Measurements from ENCODE around the gene HSFX1.
"Not testable (repeated sequence)": the region's sequence is repeated elsewhere in the genome, so short reads cannot be mapped to it uniquely, and the experiment has no call there.

Gene HSFX1

DNA sequence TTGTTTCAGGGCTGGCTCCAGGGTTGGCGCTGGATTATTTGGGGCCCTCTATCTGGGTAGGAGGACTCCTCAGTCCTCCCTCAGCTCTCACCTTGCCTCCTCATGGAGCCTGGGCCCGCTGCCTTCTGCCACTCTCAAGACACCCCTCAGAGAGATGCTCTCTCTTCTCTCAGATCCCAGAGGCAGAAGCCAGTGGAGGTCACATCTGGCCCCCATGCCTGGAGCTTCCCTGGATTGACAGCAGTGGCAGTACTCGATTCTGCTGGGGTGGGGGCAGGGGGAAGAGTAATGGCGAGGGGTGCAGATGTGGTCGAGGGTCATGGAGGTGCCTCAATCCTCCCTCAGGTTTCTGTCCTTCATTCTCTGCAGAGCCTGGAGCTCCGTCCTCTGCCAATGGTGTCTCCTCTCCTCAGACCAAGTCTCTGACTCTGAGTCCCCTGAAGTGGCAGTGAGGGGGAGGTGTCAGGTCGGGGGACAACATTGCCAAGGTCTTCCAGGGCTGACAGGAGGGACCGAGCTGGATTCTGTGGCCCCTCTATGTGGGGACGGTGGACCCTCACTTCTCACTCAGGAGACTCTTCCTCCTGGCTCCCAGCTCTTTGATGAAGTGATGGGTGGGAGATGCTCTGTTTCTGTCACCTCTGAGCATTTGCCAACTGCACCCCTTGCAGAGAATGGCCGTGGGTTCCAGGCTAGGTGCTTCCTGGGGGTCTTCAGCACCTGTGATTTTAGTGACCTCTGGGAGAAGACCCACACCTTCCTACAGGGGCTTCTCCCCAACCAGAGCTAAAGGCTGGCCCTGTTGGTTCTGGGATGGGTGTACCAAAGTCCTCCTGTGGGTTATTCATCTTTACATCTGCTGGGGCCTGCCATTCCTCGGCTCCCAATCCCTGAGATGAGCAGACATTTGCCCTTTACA lies 10.9 kb upstream of the HSFX1 start:
- Histone ChIP-seq H2BK120ac (ENCODE audit: low read depth, low read length) (no peak overlapping the region), H3K79me2 (ENCODE audit: control insufficient read depth, insufficient read depth, low read length) (no peaks in the 10 kb centered on the region), H3K9ac (ENCODE audit: low read length) (no peak overlapping the region), H2AK5ac (ENCODE audit: low read length) (no peak overlapping the region), H3K4me3 (ENCODE audit: low read length) (no peak overlapping the region), H3K36me3 (ENCODE audit: control insufficient read depth, insufficient read depth, low read length) (no peaks in the 10 kb centered on the region), H3K79me1 (ENCODE audit: low read length) (no peaks in the 10 kb centered on the region), H3K4me1 (ENCODE audit: control insufficient read depth, low read depth, low read length) (no peaks in the 10 kb centered on the region), H3K4me2 (ENCODE audit: low read length) (no peak overlapping the region), H3K23ac (ENCODE audit: low read length) (no peak overlapping the region), H3K27me3 (ENCODE audit: insufficient read depth, low read length, poor library complexity) (no peaks in the 10 kb centered on the region), H4K8ac (ENCODE audit: low read depth, low read length) (no peak overlapping the region), H3K56ac (ENCODE audit: low read length) (no peak overlapping the region), H3K4ac (ENCODE audit: low read depth, low read length) (no peak overlapping the region), H2BK5ac (ENCODE audit: low read length) (no peak overlapping the region), H4K5ac (ENCODE audit: low read length) (no peak overlapping the region), H3K18ac (ENCODE audit: low read length) (no peak overlapping the region), H2BK15ac (replicated peaks; ENCODE audit: low read depth) (no peak overlapping the region), H3K27ac (ENCODE audit: low read depth, low read length) (no peak overlapping the region)
- no CpG with 5 or more reads among the region's 11 CpGs for WGBS (ENCODE audit: extremely low coverage, insufficient coverage, low lambda C conversion rate)
- no peak for DNase-seq

DNA sequence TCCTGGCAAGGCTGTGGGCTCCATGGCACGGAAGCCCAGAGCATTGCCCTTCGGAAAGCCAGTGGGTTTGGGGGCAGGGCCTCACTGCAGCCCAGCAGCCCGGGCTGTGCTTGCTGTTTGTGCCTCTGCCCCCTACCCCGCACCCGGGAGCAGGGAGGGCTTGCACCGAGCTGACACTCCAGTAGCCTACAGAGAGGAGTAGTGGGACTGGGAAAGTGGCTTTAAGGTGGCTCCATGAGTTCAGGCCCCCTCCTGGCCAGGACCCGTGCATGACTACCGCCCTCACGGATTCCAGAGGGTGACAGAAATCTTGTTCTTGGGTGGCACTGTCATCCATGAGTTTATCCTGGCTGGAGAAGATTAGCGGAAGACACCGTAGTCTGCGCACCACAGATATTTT lies 3.5 kb upstream of the HSFX1 start:
- H3K4me2 ChIP-seq (ENCODE audit: low read length); H2BK120ac ChIP-seq (ENCODE audit: low read depth, low read length); H4K5ac ChIP-seq (ENCODE audit: low read length); H3K18ac ChIP-seq (ENCODE audit: low read length); H3K56ac ChIP-seq (ENCODE audit: low read length); H3K9ac ChIP-seq (ENCODE audit: low read length); H3K79me1 ChIP-seq (ENCODE audit: low read length); H3K27ac ChIP-seq (ENCODE audit: low read depth, low read length); H3K36me3 ChIP-seq (ENCODE audit: control insufficient read depth, insufficient read depth, low read length); H3K4me1 ChIP-seq (ENCODE audit: control insufficient read depth, low read depth, low read length); H3K4me3 ChIP-seq (ENCODE audit: low read length); H3K23ac ChIP-seq (ENCODE audit: low read length); DNase-seq; H3K27me3 ChIP-seq (ENCODE audit: insufficient read depth, low read length, poor library complexity); H4K8ac ChIP-seq (ENCODE audit: low read depth, low read length); H3K4ac ChIP-seq (ENCODE audit: low read depth, low read length); H2BK5ac ChIP-seq (ENCODE audit: low read length); H3K79me2 ChIP-seq (ENCODE audit: control insufficient read depth, insufficient read depth, low read length); H2BK15ac ChIP-seq (replicated peaks; ENCODE audit: low read depth); H2AK5ac ChIP-seq (ENCODE audit: low read length): not testable (repeated sequence)
- no CpG with 5 or more reads among the region's 12 CpGs for WGBS (ENCODE audit: extremely low coverage, insufficient coverage, low lambda C conversion rate)

DNA sequence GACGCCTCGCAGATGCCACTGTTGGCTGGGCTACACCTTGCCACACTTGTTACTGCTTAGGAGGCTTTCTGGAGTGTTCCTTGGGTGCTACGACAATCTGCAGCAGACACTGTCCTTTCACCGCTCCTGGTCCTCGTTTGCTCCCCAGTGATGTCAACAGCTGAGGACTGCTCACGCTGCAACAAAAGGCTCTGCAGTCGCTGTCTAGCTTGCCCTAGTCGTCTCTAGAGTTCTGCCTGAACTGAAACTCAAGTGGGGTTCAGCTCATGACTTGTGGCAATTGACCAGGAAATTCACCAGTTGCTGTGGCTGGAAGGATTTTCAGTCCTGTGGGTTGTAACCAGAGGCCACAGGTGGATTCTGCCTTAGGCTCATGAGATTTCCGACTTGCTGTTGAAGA lies 842 bp upstream of the HSFX1 start:
- no CpG with 5 or more reads among the region's 9 CpGs for WGBS (ENCODE audit: extremely low coverage, insufficient coverage, low lambda C conversion rate)
- H4K5ac ChIP-seq (ENCODE audit: low read length); H3K4me1 ChIP-seq (ENCODE audit: control insufficient read depth, low read depth, low read length); H3K27ac ChIP-seq (ENCODE audit: low read depth, low read length); H4K8ac ChIP-seq (ENCODE audit: low read depth, low read length); H3K36me3 ChIP-seq (ENCODE audit: control insufficient read depth, insufficient read depth, low read length); DNase-seq; H3K4ac ChIP-seq (ENCODE audit: low read depth, low read length); H3K79me2 ChIP-seq (ENCODE audit: control insufficient read depth, insufficient read depth, low read length); H2BK120ac ChIP-seq (ENCODE audit: low read depth, low read length); H3K27me3 ChIP-seq (ENCODE audit: insufficient read depth, low read length, poor library complexity); H2AK5ac ChIP-seq (ENCODE audit: low read length); H3K9ac ChIP-seq (ENCODE audit: low read length); H3K4me3 ChIP-seq (ENCODE audit: low read length); H2BK15ac ChIP-seq (replicated peaks; ENCODE audit: low read depth); H3K18ac ChIP-seq (ENCODE audit: low read length); H3K23ac ChIP-seq (ENCODE audit: low read length); H3K4me2 ChIP-seq (ENCODE audit: low read length); H2BK5ac ChIP-seq (ENCODE audit: low read length); H3K56ac ChIP-seq (ENCODE audit: low read length); H3K79me1 ChIP-seq (ENCODE audit: low read length): not testable (repeated sequence)

DNA sequence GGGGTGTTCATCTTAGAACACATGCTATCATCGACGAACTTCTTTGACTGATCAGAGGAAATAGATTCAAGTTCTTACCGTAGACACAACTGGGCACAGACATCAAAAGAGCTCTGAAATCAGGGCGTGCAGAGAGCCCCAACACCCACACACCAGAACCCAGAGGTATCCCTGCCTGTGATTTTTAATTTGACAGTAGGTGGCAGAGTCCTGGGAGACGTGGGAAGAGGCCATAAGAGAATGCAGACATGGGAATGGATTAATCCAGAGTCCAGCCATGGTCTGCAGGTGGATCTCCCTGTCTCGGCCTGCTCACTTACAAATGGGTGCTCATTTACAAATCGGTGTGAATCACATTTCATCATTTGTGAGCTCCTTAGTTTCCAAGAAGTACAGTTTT lies 4.1 kb downstream of the HSFX1 start:
- not testable (repeated sequence) for H3K23ac ChIP-seq (ENCODE audit: low read length); H3K79me1 ChIP-seq (ENCODE audit: low read length); H3K18ac ChIP-seq (ENCODE audit: low read length); DNase-seq; H3K79me2 ChIP-seq (ENCODE audit: control insufficient read depth, insufficient read depth, low read length); H3K4me2 ChIP-seq (ENCODE audit: low read length); H3K27ac ChIP-seq (ENCODE audit: low read depth, low read length); H2AK5ac ChIP-seq (ENCODE audit: low read length); H3K9ac ChIP-seq (ENCODE audit: low read length); H3K56ac ChIP-seq (ENCODE audit: low read length); H4K5ac ChIP-seq (ENCODE audit: low read length); H3K4ac ChIP-seq (ENCODE audit: low read depth, low read length); H2BK5ac ChIP-seq (ENCODE audit: low read length); H3K4me1 ChIP-seq (ENCODE audit: control insufficient read depth, low read depth, low read length); H2BK15ac ChIP-seq (replicated peaks; ENCODE audit: low read depth); H2BK120ac ChIP-seq (ENCODE audit: low read depth, low read length); H3K36me3 ChIP-seq (ENCODE audit: control insufficient read depth, insufficient read depth, low read length); H3K4me3 ChIP-seq (ENCODE audit: low read length); H4K8ac ChIP-seq (ENCODE audit: low read depth, low read length); H3K27me3 ChIP-seq (ENCODE audit: insufficient read depth, low read length, poor library complexity)
- no CpG with 5 or more reads among the region's 7 CpGs for WGBS (ENCODE audit: extremely low coverage, insufficient coverage, low lambda C conversion rate)

DNA sequence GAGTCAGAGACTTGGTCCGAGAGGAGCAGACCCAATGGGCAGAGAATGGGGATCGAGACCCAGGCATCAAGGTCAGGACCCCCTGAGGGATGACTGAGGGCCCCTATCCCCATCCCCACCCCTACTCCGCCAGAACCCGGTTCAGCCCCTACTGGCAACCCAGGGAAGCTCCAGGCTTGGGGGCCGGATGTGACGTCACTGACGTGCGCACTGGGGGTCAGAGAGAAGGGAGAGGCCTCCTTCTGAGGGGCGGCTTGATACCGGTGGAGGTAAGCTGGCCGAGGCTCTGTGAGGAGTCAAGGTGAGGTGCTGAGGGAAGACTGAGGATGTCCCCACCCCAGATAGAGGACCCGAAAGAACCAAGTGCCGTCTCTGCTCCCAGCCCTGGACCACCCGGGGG lies 7.9 kb downstream of the HSFX1 start, which contains the start of gene MAGEA9:
MAGEA9 (plus strand) TSS at position 204 of the 400 bp plus-strand sequence. CDS start 4,281 bp downstream, outside the sequence.
- no CpG with 5 or more reads among the region's 14 CpGs for WGBS (ENCODE audit: extremely low coverage, insufficient coverage, low lambda C conversion rate)
- H3K56ac ChIP-seq (ENCODE audit: low read length); H3K4me1 ChIP-seq (ENCODE audit: control insufficient read depth, low read depth, low read length); H4K5ac ChIP-seq (ENCODE audit: low read length); H2BK5ac ChIP-seq (ENCODE audit: low read length); H2AK5ac ChIP-seq (ENCODE audit: low read length); H3K4ac ChIP-seq (ENCODE audit: low read depth, low read length); DNase-seq; H2BK120ac ChIP-seq (ENCODE audit: low read depth, low read length); H3K79me2 ChIP-seq (ENCODE audit: control insufficient read depth, insufficient read depth, low read length); H3K27me3 ChIP-seq (ENCODE audit: insufficient read depth, low read length, poor library complexity); H3K18ac ChIP-seq (ENCODE audit: low read length); H3K79me1 ChIP-seq (ENCODE audit: low read length); H3K9ac ChIP-seq (ENCODE audit: low read length); H4K8ac ChIP-seq (ENCODE audit: low read depth, low read length); H3K27ac ChIP-seq (ENCODE audit: low read depth, low read length); H3K4me3 ChIP-seq (ENCODE audit: low read length); H2BK15ac ChIP-seq (replicated peaks; ENCODE audit: low read depth); H3K36me3 ChIP-seq (ENCODE audit: control insufficient read depth, insufficient read depth, low read length); H3K23ac ChIP-seq (ENCODE audit: low read length); H3K4me2 ChIP-seq (ENCODE audit: low read length): not testable (repeated sequence)

DNA sequence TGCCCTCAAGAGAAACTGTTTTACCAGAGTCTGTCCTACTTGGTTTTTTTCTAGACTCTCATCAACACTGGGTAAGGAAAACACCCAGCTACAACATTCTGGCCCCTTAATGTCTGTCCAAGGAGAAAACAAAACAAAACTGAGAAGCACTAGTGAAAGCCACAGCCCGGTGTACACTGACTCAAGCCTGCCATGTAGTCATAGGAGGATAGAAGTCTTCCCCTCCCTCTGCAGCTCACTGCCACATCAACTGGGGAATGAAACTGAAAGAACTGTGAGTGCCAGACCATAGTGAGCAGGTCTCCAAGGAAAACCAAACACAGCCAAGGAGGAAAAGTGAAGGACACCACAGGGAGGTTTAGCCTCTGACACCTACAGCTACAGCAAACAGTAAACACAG lies 21.7 kb downstream of the HSFX1 start:
- H3K36me3 ChIP-seq (ENCODE audit: control insufficient read depth, insufficient read depth, low read length); H3K18ac ChIP-seq (ENCODE audit: low read length); H2BK120ac ChIP-seq (ENCODE audit: low read depth, low read length); H3K27ac ChIP-seq (ENCODE audit: low read depth, low read length); H3K4me1 ChIP-seq (ENCODE audit: control insufficient read depth, low read depth, low read length); H2BK5ac ChIP-seq (ENCODE audit: low read length); H3K4me3 ChIP-seq (ENCODE audit: low read length); H2BK15ac ChIP-seq (replicated peaks; ENCODE audit: low read depth); H4K8ac ChIP-seq (ENCODE audit: low read depth, low read length); H3K23ac ChIP-seq (ENCODE audit: low read length); DNase-seq; H3K9ac ChIP-seq (ENCODE audit: low read length); H4K5ac ChIP-seq (ENCODE audit: low read length); H3K56ac ChIP-seq (ENCODE audit: low read length); H3K79me1 ChIP-seq (ENCODE audit: low read length); H3K4ac ChIP-seq (ENCODE audit: low read depth, low read length); H3K27me3 ChIP-seq (ENCODE audit: insufficient read depth, low read length, poor library complexity); H2AK5ac ChIP-seq (ENCODE audit: low read length); H3K4me2 ChIP-seq (ENCODE audit: low read length); H3K79me2 ChIP-seq (ENCODE audit: control insufficient read depth, insufficient read depth, low read length): not testable (repeated sequence)
- no CpG with 5 or more reads among the region's 1 CpG for WGBS (ENCODE audit: extremely low coverage, insufficient coverage, low lambda C conversion rate)

All from mesendoderm (in vitro differentiated cells).